ENCODE results near the gene RHNO1.

Gene RHNO1

DNA sequence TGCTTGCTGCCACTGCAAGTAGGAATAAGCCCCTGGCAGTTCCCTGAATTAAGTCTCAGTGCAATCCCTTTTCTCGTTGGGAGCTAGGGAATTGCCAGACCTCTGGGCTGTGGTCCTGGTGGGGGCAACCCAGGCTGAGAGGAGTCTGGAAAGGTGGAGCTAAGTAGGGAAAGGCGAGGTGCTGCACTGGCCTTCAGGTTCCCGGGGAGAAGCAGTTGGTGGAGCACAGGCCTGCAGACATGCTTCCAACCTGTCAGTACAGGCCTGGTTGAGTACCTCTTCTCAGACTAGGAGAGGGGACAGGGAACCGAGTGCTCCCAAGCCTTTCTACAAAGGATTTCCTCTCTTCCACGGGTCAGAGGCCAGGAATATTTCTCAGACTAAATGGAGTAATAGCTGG lies 43.7 kb upstream of the RHNO1 start:
- Histone ChIP-seq H3F3A (ENCODE audit: insufficient read depth, low read length) (no peaks in the 10 kb centered on the region), H2AFZ (ENCODE audit: low read length) (no peak overlapping the region), H3K9me2 (replicated peaks; ENCODE audit: insufficient read depth, low read length) (no peaks in the 10 kb centered on the region), H3K36me3 (replicated peaks; ENCODE audit: insufficient read depth, low read length) (no peaks in the 10 kb centered on the region), H3K9me3 (replicated peaks; ENCODE audit: insufficient read depth, low read length) (no peaks in the 10 kb centered on the region), H3K9ac (ENCODE audit: low read length) (no peak overlapping the region), H3K27me3 (replicated peaks; ENCODE audit: insufficient read depth, low read length) (no peaks in the 10 kb centered on the region), H3K79me2 (ENCODE audit: low read length) (no peaks in the 10 kb centered on the region), H3K4me2 (ENCODE audit: low read depth, low read length) (no peak overlapping the region), H3K27ac (ENCODE audit: low read length) (no peak overlapping the region), H3K4me1 (ENCODE audit: low read length) (no peaks in the 10 kb centered on the region), H3K4me3 (ENCODE audit: low read length) (no peak overlapping the region), H4K20me1 (ENCODE audit: insufficient read depth, low read length) (no peaks in the 10 kb centered on the region)
- TF ChIP-seq, protein P1, sequence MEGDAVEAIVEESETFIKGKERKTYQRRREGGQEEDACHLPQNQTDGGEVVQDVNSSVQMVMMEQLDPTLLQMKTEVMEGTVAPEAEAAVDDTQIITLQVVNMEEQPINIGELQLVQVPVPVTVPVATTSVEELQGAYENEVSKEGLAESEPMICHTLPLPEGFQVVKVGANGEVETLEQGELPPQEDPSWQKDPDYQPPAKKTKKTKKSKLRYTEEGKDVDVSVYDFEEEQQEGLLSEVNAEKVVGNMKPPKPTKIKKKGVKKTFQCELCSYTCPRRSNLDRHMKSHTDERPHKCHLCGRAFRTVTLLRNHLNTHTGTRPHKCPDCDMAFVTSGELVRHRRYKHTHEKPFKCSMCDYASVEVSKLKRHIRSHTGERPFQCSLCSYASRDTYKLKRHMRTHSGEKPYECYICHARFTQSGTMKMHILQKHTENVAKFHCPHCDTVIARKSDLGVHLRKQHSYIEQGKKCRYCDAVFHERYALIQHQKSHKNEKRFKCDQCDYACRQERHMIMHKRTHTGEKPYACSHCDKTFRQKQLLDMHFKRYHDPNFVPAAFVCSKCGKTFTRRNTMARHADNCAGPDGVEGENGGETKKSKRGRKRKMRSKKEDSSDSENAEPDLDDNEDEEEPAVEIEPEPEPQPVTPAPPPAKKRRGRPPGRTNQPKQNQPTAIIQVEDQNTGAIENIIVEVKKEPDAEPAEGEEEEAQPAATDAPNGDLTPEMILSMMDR (IDR thresholded peaks at IDR 0.05; ENCODE audit: low read length), result no peak
- TF ChIP-seq EZH2phosphoT487 (IDR thresholded peaks at IDR 0.05; ENCODE audit: low read length) (no peak), EZH2 (optimal IDR thresholded peaks at IDR 0.05; ENCODE audit: low read depth, low read length) (no peak)
- DNase-seq, result no peak

- no peak for DNase-seq
- no peak overlapping the region for H3K9ac ChIP-seq (ENCODE audit: low read length)
- H3K27me3 ChIP-seq (replicated peaks; ENCODE audit: insufficient read depth, low read length), result no peaks in the 10 kb centered on the region
- no peak overlapping the region for H3K27ac ChIP-seq (ENCODE audit: low read length)
- H3K36me3 ChIP-seq (replicated peaks; ENCODE audit: insufficient read depth, low read length), result no peaks in the 10 kb centered on the region
- no peak overlapping the region for H3K4me2 ChIP-seq (ENCODE audit: low read depth, low read length)
- no peak overlapping the region for H2AFZ ChIP-seq (ENCODE audit: low read length)
- TF ChIP-seq EZH2 (optimal IDR thresholded peaks at IDR 0.05; ENCODE audit: low read depth, low read length), result no peak
- TF ChIP-seq, protein P1 (IDR thresholded peaks at IDR 0.05; ENCODE audit: low read length), result no peak
- TF ChIP-seq EZH2phosphoT487 (IDR thresholded peaks at IDR 0.05; ENCODE audit: low read length), result no peak
- no peaks in the 10 kb centered on the region for H3K9me2 ChIP-seq (replicated peaks; ENCODE audit: insufficient read depth, low read length)
- no peak overlapping the region for H3K4me3 ChIP-seq (ENCODE audit: low read length)
- H3K79me2 ChIP-seq (ENCODE audit: low read length), result no peaks in the 10 kb centered on the region
- H3F3A ChIP-seq (ENCODE audit: insufficient read depth, low read length), result no peaks in the 10 kb centered on the region
- H3K9me3 ChIP-seq (replicated peaks; ENCODE audit: insufficient read depth, low read length), result no peaks in the 10 kb centered on the region
- no peaks in the 10 kb centered on the region for H3K4me1 ChIP-seq (ENCODE audit: low read length)
- H4K20me1 ChIP-seq (ENCODE audit: insufficient read depth, low read length), result no peaks in the 10 kb centered on the region
These were observed 43.2 kb upstream of the RHNO1 start for GRCh38 chr12:2833810-2834209.

DNA sequence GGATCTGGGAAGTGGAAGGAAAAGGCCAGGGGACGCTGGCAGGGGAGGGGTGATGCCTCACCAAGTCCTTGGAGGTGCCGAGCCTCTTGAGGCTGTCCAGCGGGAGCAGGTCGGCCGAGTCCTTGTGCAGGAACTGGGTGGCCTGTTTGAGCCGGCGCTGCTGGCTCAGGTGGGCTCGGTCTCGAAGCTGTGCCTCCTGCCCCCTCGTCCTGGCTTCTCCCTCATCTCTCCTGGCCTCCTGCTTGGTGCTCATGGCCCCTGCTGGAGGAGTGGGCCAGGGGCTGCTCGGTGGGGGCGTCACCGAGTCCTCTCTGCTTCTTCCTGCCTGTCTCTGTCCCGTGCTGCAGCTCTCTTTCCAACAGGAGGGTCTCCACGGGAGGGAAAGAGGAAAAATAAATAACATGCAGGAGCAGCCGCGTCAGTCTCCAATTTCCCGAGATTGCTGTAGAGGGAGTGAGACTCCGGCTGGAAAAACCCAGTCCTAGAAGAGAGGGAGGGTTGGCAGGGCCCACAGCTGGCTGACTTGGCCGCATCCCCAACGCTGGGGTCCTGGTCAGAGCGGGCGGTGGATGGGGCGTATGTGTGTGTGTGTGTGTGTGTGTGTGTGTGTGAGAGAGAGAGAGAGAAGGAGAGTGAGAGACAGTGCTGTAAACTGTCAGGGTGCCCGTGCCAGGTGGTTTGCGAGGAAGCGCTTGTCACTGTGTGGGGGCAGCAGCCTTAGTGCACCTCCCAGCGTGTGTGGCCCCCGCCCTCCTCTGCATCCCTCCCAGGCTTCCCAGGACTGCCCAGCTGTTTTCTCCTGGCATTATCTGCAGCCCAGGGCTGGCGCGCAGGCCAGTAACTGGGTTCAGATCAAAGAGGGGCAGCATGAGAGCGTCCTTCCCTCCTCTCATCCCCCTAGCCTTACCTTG lies 42.2 kb upstream of the RHNO1 start, which contains the start of gene NRIP2:
NRIP2 (minus strand) TSS at position 455 of the 911 bp plus-strand sequence; CDS start at position 403, 52 bp downstream.
- no peaks in the 10 kb centered on the region for H3K79me2 ChIP-seq (ENCODE audit: low read length)
- H3K9me3 ChIP-seq (replicated peaks; ENCODE audit: insufficient read depth, low read length), result no peaks in the 10 kb centered on the region
- H3K36me3 ChIP-seq (replicated peaks; ENCODE audit: insufficient read depth, low read length), result no peaks in the 10 kb centered on the region
- no peak for DNase-seq
- H3K9me2 ChIP-seq (replicated peaks; ENCODE audit: insufficient read depth, low read length), result no peaks in the 10 kb centered on the region
- no peak within 1 kb of the TSS for H3K4me2 ChIP-seq (ENCODE audit: low read depth, low read length)
- H2AFZ ChIP-seq (ENCODE audit: low read length), result no peak within 1 kb of the TSS
- no peak within 1 kb of the TSS for H3K27ac ChIP-seq (ENCODE audit: low read length)
- no peaks in the 10 kb centered on the region for H3F3A ChIP-seq (ENCODE audit: insufficient read depth, low read length)
- H3K9ac ChIP-seq (ENCODE audit: low read length), result no peak within 1 kb of the TSS
- H3K27me3 ChIP-seq (replicated peaks; ENCODE audit: insufficient read depth, low read length), result no peaks in the 10 kb centered on the region
- no peak within 1 kb of the TSS for H3K4me3 ChIP-seq (ENCODE audit: low read length)
- H3K4me1 ChIP-seq (ENCODE audit: low read length), result no peaks in the 10 kb centered on the region
- H4K20me1 ChIP-seq (ENCODE audit: insufficient read depth, low read length), result no peaks in the 10 kb centered on the region
- TF ChIP-seq, protein P1 (IDR thresholded peaks at IDR 0.05; ENCODE audit: low read length), result no peak
- TF ChIP-seq EZH2 (optimal IDR thresholded peaks at IDR 0.05; ENCODE audit: low read depth, low read length) (no peak), EZH2phosphoT487 (IDR thresholded peaks at IDR 0.05; ENCODE audit: low read length) (no peak)
